GM18517 (cell line): Measurements from ENCODE around the gene CPED1.
"Not testable (repeated sequence)": the region's sequence is repeated elsewhere in the genome, so short reads cannot be mapped to it uniquely, and the experiment has no call there.

ENCODE experiments used
- ATAC-seq: cut with Tn5 transposase; IDR thresholded peaks from one replicate; pipeline ENCODE4 v1.9.1; 2021; ENCODE audit warnings: mild to moderate bottlenecking, moderate library complexity; ENCODE audit not compliant: unreplicated experiment

The CPED1 gene

DNA sequence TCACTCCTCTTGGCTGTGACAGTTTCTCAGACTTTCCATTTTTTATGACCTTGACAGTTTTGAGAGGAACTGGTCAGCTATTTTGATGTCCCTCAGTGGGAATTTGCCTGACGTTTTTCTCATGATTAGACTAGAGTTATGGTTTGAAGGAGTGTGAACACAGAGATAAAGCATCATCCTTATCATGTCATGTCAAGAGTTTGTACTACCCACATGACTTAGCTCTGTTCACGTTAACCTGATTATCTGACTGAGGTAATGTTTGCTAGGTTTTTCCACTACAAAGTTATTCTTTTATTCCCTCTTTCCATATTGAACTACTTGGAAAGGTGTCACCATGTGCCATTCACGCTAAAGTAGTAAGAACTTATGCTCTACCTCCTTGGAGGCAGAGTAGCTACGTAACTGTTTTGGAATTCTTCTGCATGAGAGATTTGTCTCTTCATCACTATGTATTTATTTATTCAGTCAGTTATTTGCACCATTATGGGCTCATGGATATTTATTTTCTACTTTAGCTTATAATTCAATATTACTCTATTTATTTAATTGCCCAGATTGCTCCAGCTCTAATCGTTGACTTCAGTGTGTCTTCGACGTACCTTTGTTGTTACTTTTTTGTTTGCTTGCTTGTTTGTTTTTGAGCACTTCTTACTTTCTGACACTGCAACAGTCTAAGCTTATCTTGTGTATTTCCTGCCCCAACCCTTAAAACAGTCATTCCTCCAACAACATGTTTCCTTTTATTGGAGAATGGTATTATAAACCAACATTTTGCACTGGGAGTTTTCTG lies 50.4 kb downstream of the CPED1 start:
- ATAC-seq: no peak

DNA sequence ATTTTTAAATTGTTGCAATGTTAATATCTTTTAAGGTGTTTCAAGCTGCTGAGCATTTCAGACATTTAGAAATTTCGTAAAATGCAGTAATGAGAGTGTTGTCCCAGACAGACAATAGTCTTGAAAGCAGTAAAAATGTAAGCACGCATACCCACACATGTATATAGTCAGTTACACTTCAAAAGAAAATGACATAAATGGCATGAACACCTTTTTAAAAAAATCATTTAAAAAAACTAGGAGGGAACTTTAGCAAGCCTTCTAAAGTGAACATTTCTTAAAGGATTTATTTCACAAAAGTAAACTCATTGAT lies 51.0 kb downstream of the CPED1 start:
- no peak for ATAC-seq

DNA sequence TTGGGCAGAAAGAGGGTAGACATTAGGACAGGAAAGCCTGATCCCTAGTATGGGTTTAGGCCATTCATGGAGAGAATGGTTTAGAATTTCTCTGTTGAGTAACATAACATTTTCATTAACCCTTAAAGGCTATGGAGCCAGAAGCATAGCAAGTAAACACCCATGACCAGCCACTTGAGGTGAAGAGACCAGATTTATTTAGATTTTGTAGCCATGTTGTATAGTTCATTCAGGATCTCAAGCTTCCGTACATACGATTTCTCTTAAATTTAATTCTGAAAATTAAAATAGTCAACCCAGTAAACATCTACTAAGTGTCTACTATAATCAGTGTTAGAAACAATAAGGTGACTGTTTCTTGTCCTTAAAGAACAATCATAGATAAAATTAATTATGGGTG lies 51.5 kb downstream of the CPED1 start:
- no peak for ATAC-seq

DNA sequence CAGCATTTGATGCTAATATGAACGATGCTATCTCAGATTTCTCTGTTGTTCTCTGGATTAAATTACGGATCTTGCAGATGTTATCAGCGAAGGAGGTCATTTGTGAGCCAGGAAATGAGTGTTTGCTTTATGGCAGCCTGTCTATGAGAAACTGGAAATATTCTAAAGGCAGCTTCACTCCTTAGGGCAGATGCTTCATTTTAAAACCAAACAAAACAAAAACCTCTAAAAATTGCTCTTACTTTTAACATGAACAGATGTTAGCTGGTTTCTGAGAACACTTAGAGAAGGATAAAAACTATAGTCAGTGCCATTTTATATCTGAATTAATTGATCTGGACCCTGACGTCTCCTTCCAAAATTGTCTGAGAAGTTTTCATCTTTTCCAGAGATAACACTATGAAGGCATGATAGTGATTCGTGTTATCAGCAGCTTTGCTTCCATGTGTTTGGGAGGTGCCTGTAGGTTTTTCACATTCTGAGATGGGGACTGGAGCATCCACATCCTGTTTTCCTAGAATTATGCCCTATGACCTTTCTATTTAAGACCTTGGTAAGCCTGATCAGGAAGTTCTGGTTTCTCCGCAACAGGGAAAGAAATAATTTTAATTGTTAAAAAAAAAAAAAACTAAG lies 53.1 kb downstream of the CPED1 start:
- no peak for ATAC-seq

DNA sequence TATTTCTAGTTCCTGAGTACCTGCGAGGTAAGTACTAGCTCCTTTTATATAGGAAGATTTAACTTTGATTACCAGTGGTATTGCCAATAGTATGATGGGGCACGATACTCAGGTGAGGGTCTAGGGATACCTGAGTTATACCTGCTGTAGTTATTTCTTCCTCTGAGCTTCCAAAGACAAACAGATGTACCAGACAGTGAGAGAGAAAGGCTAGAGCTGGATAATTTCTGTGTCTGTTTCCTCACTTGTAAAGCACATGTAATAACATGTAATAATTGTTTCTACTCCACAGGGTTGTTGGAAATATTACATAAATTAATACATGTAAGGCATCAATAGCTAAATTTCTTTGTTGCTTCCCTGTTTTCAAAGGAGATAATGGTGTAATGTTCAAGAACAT lies 53.7 kb downstream of the CPED1 start:
- no peak for ATAC-seq

DNA sequence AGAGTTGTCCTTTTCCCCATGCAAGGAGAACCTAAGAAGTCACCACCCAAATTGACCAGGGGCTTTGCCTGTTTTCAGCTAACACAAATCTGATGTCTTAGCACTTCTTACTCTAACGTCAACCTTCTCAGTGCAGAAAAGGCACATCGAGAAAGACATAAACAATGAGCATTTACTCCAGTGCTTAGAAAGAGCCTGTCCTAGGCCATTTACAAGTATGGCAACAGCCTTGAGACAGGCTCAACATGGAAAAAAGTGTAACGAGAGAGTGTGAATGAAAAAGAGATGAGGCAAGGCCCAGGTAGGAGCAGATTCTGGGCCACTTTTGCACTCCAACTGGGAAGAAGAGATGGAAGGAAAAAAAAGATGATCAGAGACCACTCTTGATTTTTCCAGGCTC lies 54.4 kb downstream of the CPED1 start:
- ATAC-seq: no peak

DNA sequence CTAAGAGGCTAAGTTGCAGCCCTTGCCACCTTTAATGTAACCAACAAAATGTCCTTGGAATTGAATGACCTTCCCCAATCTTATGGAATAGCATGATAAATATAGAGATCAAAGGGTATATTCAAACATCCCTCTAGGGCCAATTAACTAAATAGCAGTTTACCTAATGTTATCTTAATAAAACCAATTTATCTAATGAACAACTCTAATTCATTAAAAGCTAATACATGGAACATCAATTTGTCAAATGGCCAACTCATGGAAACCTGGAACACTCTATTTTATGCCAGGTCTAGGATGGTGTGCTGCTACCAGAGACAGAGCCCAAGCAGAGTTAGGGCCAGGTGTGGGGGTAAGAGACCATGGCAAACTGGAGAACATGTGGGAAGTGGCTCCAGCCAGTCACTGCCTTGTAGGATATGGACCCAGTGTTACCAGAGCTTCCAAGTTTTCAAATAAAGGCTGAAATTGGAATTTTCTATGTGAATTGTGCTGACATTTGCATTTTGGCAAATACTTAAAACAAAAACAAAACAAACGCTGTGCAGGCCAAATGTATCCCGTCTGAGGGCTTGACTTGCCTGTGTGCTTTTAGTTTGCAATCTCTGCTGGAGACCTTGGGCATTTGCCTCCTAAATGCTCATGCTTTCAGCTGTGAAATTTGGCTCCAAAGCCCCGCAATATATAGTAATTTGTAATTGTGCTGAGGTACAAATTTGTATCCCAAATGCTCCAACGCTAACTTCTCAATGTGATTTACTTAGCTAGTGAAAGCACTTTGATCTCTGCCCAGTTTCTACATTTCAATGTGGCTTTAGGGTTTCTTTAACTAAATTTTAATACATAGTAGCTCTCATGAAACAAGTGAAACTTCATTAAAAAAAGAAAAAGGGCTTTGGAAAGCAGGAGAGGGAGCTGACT lies 55.1 kb downstream of the CPED1 start:
- no peak for ATAC-seq

DNA sequence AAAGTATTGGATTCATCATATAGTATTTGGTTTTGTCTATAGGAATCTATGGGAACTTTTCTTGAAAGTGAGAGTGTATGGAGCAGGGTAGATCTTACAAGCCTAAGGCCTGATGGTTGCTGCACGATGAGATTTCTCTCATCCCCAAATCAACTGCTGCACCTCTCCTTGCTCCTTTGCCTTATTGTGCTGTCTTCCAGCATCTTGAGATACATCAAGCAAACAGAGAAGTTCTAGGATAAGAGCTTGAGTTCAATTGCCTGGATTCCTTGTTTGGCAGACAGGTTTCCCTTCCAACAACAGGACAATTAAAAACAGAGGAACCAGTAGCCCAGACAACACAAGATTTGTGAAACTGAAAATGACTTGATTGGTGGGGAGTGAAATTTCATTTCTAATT lies 56.6 kb downstream of the CPED1 start:
- ATAC-seq: no peak

DNA sequence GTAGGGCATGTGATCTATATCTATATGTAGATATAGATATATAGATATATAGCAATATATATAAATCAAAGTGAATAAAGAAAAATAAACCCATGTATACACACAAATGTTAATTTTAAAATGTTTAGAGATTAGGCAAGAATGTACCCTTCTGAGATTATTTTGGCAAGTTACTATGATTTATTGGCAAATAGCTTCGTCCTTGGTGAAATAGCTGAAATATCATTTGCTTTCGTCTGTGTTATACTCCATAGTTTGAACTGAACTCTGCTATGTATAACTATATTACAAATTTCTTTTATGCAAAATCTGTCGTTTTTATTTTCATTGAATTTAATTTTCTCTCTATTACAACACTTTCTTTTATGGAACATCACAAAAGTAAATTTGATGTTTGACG lies 57.5 kb downstream of the CPED1 start:
- no peak for ATAC-seq

DNA sequence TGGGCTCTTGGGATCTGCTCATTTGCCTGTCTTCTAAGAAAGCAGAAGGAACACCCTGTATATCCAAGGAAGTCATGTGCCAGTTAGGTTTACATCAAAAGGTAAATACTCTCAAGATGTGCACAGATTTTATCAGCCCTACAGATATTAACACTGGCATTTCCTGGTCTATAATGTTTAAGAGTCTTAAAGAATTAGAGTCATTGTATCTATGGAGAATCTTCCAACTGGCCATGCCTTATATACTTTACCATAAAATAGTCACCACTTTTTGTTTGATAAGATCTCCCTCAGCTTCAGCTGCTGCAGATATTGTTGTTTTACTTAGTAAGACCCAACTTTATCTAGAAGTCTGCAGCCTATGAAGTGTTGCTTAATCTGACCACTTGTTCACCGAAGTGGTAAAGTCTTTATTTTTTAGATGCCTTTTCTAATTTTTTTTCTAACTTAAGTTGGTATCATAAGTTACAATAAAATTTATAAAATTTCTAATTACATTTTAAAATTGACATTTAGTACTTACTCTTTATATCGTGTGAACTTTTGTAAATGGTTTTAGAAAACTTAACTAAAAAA lies 58.5 kb downstream of the CPED1 start:
- ATAC-seq: no peak

DNA sequence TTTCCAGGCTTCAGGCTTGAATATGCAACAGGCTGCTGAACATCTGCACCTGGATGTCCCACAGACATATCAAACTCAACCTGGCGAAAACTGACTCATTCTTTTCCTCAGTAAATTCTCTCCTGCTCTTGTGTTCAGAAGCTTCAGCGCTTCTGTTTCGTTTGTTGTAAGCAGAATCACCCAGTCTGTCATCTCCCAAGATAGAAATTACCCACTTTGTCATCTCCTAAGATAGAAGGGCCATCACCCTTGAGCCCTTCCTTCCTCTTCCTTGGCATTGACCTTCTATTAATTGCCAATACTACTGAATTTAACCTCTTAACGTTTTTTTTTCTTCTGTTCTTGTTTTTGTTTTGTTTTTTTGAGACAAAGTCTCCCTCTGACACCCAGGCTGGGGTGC lies 59.7 kb downstream of the CPED1 start:
- ATAC-seq: no peak

DNA sequence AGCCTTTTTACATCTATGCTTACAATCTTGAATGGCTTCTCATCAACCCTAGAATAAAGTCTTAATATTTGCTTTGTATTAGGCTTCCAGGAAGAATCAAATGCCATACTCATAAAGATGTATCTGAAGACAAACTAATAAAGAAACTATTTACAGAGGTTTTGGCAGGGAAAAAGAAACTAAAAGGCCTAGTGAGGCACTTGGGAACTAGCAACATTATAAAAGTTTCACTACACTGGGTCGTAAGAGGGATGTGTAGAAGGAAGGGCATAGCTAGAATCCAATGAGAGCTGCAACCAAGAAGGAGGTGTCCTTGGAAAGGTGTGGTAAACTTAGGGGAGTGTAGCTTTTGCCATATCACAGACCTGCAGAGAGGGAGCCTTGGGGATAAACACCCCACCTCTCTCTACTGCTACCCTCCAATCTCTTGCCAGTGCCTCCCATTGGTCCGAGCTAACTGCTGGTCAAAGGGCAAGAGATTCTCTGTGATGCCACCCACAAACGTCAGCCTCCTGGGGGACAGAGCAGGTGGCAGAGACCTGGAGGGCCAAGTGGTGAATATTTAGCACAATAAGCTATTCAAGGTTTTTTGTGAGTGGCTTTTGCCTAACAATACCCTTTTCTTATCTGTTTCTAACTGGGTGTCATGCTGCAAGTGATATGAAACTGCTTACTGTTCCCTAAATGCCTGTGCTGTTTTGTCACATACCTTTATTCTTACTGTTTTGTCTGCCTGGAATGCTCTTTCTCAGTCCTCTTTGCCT lies 60.7 kb downstream of the CPED1 start:
- ATAC-seq: no peak

DNA sequence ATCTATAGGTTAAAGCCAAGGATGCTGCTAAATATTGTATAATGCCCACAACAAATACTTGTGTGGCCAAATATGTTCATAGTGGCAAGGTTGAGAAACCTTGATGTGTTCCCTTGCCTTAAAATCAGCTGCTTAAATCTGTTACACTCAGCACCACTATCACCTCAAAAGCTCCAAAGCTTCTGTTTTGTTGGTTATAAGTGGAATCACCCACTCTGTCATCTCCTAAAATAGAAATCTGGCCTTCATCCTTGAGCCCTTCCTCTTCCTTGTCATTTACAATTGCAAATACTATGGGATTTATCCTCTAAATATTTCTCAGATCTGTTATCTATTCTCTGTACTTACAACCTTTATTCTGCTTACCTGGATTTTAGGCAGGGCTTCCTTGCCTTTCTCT lies 61.4 kb downstream of the CPED1 start:
- no peak for ATAC-seq

DNA sequence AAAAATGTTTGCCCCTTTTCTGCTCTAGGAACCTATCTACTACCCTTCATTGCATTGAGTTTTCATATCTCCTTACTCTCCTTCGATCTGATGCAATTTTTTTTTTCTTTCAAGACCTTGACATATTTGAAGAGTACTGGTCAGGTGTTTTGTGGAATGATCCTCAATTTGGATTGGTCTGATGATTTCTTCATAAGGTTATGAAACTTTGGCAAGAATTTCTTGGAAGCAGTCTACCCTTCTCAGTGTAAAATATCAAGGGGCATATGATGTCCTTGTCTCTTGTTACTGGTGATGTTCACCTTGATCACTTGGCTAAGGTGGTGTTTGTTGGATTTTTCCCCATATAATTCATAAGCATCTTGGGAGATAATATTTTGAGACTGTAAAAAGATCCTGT lies 64.7 kb downstream of the CPED1 start:
- no peak for ATAC-seq

DNA sequence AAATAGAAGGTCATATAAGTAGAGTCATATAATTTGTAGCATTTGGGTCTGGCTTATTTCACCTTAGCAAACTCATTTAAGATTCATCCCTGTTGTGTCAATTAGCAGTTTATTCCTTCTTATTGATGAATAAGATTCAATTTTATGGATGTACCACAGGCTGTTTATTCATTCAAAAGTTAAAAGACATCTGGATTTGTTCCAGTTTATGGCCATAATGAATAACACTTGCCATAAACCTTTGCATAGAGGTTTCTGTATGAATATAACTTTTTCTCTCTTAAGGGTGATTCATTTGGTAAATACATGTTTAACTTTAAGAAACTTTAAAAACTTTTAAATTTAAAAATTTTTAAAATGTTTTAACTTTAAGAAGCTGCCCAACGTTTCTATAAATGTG lies 66.4 kb downstream of the CPED1 start:
- ATAC-seq: no peak

DNA sequence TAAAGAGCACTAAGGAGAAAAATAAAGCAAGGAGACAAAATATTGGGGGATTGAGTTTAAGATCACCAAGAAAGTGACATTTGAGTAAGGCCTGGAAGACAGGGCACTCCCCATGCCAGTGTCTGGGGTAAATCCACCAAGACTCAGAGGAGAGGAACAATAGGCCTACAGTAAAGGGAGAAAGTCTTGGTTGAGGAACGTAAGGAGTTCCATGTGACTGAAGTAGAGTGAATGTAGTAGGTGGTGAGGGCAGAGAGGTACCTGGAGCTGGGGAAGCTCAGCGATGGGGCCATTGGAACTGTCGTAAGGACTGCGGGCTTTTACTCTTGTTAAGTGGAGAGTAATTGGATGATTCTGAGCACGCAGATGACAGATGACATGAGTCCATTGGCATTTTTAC lies 69.4 kb downstream of the CPED1 start:
- ATAC-seq: no peak

DNA sequence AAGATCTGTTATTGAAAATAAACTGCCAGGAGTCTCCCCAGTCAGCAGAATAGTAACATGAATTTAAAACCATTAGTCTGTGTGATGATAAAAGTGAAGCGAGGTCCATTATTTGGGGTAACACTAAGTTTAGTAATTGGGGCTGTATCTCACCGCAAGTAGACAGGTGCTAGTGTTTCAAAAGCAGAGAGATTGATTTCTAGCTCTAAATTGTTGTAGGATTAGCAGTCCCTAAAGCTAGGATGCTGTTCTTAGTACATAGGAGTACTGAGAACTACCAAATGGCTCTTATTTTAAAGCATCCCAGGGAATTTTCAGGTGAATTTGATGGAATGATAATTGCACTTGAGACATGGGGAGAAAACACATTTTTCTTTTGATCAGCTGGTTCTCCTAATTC lies 70.5 kb downstream of the CPED1 start:
- no peak for ATAC-seq

DNA sequence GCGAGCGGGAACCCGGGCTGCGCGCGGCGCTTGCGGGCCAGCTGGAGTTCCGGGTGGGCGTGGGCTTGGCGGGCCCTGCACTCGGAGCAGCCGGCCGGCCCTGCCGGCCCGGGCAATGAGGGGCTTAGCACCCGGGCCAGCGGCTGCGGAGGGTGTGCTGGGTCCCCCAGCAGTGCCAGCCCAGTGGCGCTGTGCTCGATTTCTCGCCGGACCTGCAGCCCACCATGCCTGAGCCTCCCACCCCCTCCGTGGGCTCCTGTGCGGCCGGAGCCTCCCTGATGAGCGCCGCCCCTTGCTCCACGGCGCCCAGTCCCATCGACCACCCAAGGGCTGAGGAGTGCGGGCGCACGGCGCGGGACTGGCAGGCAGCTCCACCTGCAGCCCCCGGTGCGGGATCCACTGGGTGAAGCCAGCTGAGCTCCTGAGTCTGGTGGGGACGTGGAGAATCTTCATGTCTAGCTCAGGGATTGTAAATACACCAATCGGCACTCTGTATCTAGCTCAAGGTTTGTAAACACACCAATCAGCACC lies 71.5 kb downstream of the CPED1 start:
- not testable (repeated sequence) for ATAC-seq

DNA sequence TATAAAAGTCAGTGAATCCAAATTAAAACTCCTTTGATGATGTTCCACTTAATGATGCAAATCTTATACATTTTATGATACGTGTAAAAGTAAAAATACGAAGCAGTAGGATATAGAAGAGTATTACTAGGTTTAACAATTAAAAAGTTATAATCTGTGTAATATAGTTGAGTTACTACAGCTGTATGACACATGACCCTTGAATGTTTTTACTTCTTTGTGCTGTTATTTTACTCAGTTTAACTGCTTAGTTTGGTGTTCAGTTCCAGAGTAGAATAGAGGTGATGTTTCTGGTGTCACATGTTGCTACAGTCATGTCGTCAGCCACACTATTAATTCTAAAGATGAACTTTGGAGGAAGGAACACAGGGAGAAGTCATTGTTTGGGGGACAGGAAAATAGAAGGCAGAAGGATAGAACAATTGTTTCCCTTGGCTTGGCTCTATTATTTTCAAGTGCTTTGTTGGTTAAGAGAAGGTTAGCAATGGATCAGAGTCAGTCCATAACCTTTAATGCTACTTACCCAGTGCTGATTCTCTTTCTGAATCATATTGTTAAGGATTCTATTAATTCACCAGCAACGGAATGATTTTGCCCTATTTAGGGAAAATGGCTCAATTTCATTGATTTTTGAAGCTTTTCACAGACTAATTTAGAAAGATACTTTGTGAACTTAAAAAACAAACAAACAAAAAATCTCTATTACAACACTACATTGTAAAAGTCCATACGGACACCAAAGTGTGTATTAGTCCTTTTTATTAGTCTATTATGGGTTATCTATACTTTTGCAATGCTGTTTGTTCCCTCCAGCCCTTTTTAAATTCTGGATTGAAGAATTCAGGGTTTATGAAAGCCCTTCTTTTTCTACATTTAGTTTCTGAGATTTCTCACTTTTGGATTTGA lies 73.4 kb downstream of the CPED1 start:
- ATAC-seq: no peak
